AG10803 (cell line): ENCODE measurements around the gene TMEM125.

Experiments used
- DNase-seq: peaks from one replicate; pipeline ENCODE4 v3.0.0; 2010; ENCODE audit warnings: low read depth
- H3K4me3 ChIP-seq: 2 replicates; pipeline ENCODE4 v1.5.1; 2011; ENCODE audit warnings: mild to moderate bottlenecking, low read length, control low read depth
- TF ChIP-seq, protein P1 (sequence below): conservative IDR thresholded peaks from 2 replicates; pipeline ENCODE4 v1.5.1; 2011; ENCODE audit warnings: mild to moderate bottlenecking, low read length, control low read depth, inconsistent platforms

The TMEM125 gene

DNA sequence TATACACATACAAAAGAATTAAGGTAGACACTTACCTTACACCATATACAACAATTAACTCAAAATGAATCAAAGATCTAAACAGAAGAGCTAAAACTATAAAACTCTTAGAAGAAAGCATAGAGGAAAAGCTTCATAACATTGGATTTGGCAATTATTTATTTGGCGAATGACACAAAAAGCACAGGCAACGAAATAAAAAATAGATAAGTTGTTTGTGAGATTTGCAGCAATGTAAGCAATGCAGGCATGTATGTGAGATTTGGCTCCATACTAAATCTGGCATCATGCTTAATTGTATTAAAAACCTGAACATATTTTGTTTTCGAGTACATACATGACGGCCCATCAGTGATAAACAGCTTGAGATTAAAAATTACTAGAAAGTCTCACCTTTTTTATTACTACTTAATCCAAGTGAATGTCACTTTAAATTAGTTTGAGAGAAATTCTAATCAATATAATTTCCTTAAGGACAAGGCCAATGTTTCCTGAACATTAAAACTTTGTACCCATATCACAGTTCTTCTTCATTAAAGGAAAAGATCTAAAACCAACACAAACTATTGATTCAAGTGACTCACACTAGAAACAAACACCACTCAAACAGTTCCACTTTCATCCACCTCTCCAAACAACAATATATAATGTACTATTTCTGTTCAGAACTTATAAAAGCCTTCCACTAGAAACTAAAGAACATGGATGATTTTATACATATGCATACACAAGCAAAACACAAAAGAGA lies 23.1 kb upstream of the TMEM125 start:
- TF ChIP-seq, protein P1, sequence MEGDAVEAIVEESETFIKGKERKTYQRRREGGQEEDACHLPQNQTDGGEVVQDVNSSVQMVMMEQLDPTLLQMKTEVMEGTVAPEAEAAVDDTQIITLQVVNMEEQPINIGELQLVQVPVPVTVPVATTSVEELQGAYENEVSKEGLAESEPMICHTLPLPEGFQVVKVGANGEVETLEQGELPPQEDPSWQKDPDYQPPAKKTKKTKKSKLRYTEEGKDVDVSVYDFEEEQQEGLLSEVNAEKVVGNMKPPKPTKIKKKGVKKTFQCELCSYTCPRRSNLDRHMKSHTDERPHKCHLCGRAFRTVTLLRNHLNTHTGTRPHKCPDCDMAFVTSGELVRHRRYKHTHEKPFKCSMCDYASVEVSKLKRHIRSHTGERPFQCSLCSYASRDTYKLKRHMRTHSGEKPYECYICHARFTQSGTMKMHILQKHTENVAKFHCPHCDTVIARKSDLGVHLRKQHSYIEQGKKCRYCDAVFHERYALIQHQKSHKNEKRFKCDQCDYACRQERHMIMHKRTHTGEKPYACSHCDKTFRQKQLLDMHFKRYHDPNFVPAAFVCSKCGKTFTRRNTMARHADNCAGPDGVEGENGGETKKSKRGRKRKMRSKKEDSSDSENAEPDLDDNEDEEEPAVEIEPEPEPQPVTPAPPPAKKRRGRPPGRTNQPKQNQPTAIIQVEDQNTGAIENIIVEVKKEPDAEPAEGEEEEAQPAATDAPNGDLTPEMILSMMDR: no peak
- no peak overlapping the region for H3K4me3 ChIP-seq
- DNase-seq: no peak

DNA sequence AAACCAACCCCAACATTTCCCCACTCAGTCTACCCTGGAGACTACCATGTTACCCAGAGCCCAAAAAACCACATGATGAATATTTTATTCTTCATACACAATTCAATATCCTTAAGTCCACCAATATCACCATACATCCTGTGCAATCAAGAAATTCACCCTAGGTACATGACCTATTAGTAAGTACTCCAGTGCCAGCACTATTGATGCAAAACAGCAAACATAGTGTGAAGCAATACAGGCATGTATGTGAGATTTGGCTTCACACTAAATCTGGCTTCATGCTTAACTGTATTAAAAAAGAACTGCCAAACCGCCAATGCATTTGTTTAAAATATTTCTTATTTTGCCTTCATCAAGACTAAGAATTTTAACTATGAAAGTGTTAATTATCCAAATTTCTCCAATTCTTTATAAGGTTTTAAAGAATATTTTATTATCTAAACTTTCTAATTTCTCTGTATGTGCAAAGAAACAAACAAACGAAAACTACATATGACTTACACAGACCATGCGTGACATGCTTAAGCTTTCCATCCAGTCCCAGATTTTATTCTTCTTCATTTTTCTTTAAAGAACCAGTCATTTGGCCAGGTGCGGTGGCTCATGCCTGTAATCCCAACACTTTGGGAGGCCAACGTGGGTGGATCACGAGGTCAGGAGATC lies 22.4 kb upstream of the TMEM125 start:
- no peak for DNase-seq
- TF ChIP-seq, protein P1: no peak
- H3K4me3 ChIP-seq: no peak overlapping the region

DNA sequence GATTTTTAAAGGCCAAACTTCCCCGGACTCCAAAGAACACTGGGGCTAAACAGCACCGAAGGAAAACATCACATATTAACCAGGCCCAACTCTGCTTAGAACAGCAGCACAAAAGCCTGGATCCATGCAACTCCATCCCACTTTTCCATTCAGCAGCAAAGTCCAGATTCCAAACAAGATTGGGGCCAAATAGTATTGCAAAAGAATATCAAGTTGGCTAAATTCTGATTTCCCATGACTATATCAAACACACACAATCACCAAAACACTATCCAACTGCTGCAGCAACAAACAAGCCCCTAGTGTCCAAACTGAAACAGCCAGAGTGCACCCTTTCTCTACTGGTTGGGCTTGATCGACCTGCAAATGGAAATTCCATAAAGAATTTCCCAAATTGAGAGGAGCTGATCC lies 19.4 kb upstream of the TMEM125 start:
- TF ChIP-seq, protein P1: no peak
- DNase-seq: no peak
- no peak overlapping the region for H3K4me3 ChIP-seq

DNA sequence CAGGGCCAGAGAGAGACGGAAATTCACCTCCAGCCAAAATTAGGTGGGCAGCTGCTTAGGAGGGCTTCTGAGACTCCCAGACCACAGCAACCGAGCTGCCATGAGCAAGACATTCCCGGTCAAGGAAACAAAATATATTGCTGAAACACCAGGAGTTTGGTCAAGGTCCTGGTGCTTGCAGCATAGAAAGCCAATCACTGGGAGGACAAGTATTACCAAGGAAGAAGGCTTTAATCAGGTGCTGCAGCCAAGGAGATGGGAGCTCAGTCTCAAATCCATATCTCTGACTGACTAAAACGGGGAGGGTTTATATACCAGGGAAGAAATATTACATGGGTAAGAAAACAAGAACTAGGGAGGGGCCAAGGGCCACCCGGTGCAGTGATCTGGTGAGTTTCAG lies 18.8 kb upstream of the TMEM125 start:
- TF ChIP-seq, protein P1: no peak
- H3K4me3 ChIP-seq: no peak overlapping the region
- no peak for DNase-seq

DNA sequence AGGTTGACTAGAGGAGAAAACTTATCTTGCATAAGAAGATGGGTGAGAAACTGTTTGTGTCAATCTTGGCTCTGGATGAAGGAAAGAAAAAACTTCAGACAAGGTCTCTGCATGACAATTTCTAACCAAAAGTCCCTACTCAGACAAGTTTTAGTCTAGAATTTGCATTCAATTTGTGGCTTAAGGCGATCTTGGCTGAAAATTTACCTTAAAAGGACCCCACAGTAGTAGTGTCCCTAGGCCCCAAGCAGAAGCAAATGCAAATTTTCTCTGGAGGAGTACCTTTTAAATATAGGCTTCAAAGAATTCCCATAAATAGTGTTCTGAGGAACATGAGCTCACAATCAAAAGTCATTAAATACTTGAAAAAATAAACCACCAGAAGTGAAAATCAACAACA lies 17.6 kb upstream of the TMEM125 start:
- TF ChIP-seq, protein P1: no peak
- no peak for DNase-seq
- H3K4me3 ChIP-seq: no peak overlapping the region

DNA sequence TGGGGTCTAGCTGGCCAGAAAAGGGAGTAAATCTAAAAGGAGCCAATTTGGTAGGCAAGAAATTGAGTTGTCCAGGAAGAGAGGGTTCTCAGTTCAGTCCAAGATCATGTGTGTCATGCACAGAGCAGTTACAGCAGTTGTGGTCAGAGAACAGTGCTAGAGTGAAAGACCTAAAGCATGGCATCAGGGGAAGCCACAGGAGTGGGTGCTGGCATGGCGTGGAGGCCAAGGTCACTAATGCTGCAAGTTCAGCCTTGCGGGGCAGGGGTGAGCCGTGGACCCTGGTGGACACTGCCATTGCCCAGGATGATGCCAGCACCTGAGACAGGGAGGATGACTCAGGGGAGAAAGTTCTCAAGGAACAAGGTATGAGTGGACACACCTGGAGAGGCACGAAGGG lies 16.6 kb upstream of the TMEM125 start:
- H3K4me3 ChIP-seq: no peak overlapping the region
- TF ChIP-seq, protein P1: no peak
- no peak for DNase-seq

DNA sequence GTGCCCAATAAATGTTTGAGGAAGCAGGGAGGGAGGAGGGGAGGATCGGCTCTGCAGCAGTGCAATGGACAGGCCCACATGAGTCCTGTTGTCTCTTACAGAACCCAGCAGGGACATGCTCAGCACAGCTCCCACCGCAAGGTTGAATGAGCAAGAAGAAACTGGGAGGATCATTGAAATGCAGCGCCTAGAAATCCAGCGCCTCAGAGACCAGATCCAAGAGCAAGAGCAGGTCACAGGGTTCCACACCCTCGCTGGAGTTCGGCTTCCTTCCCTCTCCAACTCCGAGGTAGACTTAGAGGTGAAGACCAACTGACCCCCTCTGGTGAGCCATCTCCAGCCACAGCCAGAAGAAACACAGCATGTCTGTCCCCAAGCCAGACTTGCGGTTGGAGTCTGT lies 15.9 kb upstream of the TMEM125 start:
- H3K4me3 ChIP-seq: no peak overlapping the region
- TF ChIP-seq, protein P1: no peak
- no peak for DNase-seq
